Stimulated activated CD4-positive, alpha-beta T cell treated with anti-CD3 and anti-CD28 coated beads, Interleukin-15, amount 100 ng/mL, for 24 hours (primary cell): ENCODE results near the gene LOXL1.

Experiments used
- DNase-seq: peaks from one replicate; pipeline ENCODE4 v3.0.0-alpha.2; 2020

The LOXL1 gene

DNA sequence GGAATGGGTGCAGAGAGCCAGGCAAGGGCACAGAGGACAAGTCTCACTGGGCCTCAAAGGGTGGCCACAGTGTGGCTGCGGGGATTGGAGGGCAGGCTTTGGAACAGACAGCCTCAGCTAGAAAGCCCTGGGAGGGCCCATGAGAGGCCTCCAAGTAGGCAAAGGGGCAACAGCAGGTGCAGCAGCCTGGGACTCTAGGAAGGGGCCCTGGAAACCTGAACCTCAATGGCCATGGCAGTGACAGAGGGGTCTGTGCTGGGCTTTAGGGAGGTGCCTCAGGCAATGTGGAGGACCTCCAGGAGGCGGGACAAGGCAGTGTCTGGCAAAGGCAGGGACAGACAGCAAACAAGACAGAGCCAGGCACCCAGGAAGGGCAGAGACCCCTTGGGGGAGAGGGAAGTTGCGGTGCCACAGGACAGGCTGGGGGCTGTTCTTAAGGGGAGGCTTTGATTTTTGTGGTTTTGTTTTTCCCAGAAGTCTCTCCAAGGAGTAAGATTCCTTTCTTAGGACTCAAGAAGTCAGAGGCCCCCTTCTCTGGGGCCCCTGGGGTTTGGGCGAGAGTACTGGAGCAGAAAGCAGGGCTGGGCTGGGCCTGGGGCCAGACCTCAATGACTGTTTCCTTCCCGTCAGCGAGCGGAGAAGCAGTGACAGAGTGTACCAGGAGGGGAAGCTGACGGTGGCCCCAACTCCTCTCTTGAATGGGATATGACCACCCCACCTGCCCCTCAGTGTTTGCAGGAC lies 56.1 kb downstream of the LOXL1 start:
- peak; percentile 65 for DNase-seq

DNA sequence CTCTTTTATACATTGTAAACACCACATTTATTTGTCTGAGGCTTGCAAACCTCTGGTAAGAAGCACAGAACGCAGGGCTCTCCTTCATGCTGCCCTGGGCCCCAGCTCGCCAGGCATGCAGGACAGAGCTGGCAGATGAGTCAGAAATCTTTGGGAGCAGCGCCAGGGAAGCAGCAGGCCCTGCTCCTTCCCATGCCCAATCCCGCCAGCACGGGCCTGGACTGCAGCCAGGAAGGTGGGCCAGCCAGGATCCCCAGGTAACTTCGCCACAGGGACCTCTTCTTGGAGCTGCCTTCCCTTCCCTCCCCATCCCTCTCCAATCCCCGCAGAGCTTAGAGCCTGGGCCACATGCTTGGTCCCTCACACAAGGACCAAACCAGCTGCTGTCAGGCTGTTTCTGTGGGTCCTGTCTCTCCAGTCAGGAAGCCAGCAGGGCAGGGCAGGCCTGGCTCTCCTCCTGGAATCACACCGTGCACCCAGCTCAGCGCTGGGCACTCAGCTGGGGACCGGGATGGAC lies 57.0 kb downstream of the LOXL1 start:
- no peak for DNase-seq

DNA sequence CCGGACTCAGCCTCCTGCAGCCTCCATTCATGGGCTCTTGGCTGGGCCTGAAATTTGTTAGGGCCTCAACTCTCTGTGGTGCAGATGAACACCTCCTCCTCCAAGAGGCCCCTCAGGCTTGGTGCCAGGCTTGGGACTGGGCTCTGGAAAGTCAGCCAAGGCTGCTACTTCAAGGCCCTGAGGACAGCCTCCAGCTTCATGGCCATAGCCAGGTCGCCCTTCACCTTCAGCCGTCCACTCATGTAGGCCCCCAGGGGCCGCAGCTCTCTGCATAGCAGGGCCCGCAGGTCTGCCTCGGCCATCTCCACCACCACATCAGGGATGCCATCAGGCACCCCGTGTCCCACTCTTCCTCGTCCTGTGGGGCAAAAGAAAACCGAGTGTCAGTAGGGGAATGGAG lies 57.5 kb downstream of the LOXL1 start:
- DNase-seq = no peak

DNA sequence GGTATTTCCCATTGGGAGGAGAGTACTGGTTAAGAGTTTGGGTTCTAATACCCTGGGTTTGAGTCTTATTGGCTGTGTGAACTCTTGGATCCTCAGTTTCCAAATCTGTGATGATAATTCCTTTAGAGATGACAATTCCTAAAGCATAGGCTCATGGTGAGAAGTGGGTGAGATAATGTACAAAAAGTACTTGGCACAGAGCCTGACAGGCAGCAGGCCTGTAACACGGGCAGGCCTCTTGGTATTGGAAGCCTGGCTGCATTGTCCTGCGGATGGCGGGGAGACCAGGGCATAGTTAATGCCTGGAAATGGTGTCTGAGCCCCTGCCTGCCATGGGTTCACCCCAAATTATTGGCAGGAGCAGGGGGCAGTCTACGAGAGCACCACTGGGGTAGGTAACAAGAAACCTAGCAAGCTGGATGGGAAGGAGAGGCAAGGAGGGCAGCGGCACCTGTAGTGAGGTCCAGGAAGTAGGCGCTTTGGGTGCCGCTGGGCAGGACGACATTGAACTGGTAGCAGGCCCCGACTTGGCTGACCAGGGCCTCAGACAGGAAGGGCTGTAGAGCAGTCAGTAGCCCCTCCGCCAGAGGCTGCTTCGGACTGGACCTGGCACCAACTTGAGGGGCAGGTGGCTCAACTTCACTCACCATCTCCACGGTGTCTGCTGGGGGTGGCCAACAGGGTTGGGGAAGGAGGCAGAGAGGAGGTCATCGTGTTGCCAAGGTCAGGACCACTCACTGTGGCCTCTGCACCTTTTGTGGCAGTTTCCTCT lies 58.1 kb downstream of the LOXL1 start:
- DNase-seq = no peak

DNA sequence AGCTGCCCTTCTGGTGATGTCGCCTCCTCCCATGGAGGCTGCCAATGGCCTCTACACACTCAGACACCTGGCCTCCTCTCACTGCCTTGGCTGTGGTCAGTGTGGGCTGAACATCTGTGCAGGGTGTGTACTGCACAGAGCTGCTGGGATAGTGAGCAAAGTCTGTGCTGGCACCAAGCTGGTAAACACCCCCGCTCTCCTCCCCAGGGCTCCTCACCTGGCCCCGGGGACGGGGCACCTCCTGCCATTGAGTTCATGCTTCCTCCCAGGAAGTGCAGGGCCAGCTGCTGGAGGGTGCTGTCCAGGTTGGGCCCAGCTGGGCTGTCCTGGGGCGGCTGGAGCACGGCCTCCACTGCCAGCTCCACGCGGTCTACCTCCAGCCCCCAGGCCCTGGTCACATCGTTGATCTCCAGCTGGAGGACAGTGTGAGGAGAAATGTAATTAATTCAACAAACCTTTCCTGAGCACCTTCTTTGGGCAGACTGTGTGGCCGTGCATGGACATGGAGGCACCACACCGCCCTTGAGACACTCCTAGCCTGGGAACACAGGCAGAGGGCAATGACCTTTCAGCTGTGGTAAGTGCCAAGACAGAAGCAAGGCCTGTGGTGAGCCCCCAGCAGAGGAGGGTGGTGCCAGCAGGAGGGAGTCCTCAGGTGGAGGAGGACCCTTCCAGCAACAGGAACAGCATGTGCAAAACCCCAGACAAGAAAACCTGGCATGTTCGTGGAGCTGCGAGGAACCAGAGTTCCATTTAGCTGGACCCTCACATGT lies 59.0 kb downstream of the LOXL1 start:
- DNase-seq = no peak

DNA sequence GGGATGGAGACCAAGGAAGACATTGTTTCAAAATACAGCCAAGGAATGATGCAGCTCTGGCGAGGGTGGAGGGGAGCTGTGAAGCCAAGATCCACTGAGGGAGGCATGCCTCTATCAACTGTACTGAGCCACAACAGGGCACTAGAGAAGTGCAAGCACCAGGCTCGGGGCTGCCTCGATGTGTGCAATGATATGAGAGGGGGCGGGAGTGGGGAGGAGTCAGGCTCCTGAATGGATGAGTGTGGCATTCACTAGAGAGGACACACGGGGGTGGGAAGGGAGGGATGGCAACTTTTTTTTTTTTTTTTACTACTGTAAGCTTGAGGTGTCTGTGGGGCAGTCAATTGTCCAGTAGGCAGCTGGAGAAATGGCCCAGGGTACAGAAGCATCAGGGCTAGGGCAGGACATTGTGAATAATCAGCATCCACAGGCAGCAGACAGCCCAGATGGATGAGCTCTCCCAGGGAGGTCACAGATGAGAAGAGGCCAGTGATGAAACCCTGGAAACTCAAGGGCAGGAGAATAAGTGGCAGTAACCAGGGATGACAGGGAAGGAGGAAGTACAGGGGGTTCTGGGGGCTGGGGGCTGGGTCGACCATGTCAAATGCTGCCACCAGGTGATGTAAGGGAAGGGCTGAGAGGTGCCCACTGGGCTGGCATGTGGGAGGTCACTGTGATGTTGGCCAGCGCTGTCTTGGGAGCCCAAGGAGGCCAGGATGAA lies 60.0 kb downstream of the LOXL1 start:
- no peak for DNase-seq

DNA sequence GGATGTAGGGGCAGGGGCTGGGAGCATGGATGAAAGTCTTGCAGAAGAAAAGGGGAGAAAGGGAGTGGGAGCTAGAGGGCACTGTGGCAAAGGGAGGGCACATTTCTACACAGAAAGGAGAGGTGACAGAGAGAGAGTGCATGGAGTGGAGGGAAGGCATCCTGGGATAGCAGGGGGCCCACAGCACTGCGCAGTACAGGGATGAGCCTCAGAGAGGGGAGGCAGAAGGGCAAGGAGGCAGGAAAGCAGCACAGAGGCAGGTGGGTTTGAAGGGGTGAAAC lies 60.5 kb downstream of the LOXL1 start:
- no peak for DNase-seq

DNA sequence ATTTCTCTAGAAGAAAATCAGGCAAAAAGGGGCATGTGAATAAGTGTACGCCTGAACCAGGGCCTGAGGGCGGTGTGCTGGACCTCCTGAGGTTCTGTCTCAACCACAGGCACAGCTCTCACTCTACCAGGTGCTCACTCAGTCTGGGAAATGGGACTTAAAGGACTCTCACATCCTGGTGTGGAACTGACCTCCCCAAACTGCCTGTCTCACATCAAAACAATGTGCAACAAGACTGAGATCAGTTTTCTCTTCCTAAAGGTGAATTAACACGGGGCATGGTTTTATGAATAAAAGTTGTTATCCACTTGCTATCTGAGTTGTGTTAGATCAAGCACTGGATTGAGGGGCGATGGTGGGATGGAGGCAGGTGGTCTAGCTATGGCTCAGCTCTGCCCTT lies 61.0 kb downstream of the LOXL1 start:
- DNase-seq = no peak

DNA sequence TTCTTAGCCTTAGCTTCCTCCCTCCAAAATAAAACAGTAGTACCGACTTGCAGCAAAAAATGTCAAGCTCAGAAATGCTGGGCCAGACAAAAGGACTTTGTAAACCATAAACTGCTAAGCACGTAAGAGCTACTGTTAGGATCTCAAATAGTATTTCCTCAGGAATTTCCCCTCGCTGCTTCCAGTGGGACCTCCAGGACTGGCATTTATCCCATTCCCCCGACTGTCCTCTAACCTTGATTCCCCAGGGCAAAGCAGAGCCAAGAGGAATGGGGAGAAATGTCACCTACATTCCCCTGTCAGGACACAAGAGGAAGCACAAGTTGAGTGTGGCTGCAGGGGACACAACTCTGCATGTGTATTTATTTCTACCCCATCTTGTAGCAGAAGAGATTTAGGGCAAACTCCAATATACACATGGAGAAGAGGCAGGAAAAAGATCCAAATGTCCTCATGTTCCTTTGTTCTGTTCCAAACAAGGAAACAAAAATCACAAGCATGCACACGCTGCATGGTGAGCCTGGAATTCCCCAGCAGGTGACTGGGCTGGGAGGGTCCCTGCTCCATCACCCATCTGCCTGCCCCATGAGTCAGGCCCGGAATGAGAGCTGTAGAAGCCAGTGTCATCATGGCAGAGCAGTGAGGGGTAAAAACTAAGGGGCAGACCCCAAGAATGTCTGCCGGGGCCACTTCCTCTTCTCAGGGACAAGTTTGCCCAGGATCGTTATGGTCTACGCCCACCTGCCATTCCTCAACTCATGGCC lies 61.6 kb downstream of the LOXL1 start:
- DNase-seq = no peak

DNA sequence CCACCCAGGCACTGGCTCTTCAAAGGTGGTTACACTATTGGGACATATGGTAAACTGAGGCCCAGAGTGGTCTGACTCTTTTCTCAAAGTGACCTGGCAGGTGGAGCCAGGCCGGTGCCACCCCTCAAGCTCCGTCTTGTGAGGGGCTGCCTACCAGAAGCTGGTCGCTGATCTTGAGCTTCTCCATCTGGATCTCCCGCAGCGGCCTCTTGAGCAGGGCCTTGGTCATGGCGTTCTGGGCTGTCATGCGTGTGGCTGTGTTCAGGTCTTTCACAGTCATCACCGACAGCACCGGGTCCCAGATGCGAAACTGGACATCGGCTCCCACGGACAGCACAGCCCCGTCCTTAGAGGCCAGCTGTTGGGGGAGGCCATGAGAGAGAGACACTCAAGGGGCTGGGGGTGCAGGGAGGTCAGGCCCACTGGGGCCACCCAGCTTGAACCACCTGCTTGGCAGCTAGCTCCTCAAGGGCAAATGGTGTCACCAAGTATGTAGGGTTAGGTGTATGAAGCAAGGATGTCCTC lies 62.2 kb downstream of the LOXL1 start:
- no peak for DNase-seq

DNA sequence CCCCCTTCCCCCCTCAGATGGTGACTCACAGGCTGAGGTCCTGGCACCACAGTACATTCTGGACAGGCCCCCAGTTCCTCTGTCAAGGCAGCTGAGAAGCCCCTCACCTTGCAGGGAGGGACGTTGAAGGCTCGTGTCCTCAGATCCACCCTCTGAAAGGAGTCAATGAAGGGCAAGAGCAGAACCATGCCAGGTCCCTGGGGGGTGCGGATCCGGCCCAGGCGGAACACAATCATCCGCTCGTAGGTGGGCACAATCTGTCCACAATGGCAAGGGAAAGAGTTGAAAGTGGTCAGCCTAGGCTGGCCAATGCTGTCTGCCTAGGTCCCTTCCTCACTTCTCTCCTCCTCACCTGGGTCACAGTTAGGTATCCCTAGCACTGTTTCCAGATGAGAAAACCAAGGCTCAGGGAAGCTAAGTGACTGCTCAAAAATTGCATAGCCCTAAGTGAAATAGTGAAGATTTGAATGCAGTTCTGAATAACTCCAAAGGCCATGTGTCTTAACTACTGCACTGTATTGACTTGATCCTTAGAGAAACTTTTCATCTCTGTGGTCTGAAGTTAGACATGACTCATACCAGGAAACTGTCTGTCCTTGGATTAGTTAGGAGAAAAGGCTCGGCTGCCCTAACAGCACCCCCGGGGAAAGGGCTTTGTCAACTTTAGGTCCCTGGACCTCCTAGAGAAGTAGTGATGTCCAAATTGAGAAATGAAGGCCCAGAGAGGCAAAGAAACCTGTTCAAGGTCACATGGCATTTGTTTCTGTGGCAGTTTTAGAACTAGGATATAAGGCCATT lies 62.9 kb downstream of the LOXL1 start:
- no peak for DNase-seq

DNA sequence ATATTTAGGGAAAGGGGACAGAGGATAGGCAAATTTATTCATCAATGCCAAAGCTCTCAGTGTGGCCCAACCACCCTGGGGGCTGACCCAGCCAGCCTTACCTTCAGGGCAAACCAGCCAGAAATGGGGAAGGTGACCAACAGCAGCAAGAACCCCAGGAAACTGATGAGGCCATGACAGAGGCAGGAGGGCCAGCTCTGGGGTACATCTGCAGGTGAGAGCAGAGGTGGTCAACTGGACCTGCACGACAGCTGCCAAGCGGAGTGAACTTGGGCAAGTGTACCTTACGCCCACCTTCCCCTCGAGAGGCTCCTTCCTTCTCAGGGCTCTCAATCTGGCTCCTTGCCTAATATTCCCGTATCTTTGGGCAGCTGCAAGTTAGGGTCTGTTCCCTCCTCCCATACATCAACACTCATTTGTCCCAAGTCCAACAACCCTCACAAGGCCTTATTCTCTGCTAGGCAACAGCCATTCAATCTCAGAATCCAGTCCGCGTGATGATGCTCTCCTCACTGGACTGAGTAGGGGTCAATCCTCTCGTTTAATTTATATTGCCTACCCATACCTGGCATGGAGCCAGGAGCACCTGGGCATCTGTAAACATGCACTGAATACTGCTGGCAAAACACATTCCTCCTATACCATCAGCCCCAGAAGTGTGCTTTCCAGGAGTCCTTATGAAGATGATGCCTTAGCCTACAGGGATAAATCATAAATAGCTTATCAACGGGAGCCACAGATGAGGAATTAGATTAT lies 64.2 kb downstream of the LOXL1 start:
- DNase-seq = no peak

DNA sequence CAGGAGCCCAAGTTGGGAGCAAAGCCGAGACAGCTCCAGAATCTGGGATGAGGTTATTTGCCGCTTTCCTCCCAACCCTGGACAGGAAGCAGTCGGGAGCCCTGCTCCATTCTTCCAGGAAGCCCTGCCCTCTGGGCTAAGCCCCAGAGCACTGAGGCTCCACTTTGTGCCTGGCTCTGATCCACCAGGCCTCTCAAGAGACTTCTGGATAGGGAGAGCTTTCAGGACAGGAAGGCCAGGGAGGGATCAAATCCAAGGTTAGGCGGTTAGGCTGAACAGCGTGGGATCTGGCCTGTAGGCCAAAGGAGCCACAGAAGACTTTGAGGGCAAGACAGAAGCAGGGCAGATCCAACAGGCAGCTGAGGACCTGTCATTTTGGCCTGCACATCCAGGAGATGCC lies 65.0 kb downstream of the LOXL1 start:
- no peak for DNase-seq

DNA sequence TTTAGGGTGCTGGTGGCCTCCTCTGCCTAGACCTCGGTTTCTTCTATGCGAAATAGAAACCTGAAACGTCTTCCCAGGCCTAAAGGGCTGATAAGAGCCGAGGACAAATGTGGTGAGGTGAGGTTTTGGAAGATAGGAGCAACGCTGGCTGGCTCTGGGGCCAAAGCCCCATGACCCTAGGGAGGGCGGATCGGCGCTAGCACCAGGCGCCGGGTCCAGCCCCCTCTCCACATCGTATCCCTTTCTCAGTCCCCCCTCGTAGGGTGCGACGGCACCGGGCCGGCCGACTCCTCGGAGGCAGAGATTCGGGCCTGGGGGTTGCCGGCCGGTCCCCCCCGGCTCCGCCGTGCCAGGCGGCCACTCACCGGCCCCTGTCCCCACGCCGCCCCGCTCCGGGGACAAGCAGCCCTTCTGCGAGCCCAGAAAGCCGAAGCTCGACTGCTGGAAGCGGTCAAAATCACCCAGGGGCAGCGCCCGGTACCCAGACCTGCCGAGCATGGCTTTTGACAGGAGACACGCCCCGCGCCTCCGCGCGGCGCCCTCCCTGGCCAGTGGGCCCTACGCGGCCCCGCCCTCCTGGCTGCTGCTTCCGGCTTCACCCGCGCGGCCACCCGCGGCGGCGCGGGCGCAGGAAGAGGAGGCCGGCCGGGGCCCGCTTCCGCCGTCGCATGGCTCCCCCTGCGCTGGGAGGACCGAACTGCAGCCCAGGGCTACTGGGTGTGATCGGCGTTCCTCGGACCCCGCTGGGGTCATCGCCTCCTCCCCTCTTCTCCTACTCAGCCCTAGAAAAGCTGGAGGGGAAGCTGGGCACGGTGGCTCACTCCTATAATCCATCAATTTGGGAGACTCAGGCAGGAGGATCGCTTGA lies 65.7 kb downstream of the LOXL1 start, which contains the start of gene STOML1:
Gene STOML1 (minus strand): TSS at position 570 of the 868 bp plus-strand sequence. CDS start 72 bp downstream, at position 498.
- peak; percentile 96 for DNase-seq

DNA sequence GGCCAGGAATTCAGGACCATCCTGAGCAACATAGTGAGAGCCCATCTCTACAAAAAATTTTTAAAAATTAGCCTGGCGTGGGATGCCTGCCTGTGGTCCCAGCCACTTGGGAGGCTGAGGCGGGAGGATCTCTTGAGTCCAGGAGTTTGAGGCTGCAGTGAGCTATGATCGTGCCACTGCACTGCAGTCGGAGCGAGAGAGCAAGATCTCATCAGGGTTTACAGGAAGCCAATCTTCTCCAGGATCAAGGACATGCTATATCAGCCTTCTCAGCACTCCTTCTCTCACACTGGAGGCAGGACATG lies 66.3 kb downstream of the LOXL1 start:
- no peak for DNase-seq

DNA sequence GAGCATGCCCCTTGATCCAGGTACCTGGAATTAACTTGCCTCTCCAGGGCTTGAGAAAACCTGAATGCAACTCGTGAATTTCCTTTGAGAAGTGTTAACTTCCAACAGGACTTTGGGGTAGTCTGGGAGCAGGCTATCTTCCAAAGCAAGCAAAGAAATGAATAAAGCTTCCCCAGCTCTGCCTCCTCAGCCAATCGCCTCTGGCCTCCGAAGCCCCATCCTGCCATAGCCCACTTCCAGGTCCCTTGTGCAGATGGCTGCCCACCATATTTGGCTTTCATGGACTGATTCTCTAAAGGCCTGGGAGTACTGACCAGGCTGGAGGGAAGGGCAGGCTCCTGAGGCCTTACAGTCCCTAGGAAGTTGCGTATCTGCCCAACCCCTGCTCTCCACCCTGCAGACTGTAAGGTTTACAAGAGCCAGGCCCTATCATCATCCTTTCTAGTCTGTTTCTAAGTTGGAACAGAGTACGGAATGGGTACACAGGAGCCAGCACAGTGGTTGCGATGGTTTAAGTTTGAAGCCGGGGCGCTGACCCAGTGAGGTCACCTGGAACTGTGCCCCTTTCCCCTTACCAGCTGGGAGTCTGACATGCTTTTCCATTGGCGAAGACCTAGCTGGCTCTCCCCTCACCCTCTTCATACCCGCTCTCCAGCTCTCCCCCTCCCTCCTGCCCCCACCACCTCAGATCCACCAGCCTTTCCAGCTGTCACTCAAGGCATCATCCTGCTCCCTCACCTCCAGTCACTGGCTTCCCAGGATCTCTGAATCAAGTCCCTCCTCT lies 67.1 kb downstream of the LOXL1 start:
- DNase-seq = no peak

DNA sequence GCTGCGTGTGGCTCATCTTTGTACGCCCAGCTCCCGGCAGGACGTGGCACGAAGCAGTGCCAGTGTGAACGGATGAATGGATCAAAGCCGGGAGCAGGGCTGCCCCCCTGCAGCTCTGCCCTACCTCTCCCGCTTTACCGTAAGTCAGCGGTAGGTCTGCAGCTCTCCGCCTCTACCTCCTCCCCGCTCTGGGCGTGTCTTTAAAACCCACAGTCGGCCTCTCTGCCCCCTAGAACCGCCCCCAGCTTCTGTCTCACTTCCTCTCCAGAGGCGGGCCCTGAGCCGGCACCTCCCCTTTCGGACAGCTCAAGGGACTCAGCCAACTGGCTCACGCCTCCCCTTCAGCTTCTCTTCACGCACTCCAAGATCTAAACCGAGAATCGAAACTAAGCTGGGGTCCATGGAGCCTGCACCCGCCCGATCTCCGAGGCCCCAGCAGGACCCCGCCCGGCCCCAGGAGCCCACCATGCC lies 68.2 kb downstream of the LOXL1 start, which contains the start of gene PML:
Gene PML (plus strand): TSS at position 304 of the 471 bp plus-strand sequence. CDS start 97 bp downstream, at position 401.
- peak; percentile 98 for DNase-seq

DNA sequence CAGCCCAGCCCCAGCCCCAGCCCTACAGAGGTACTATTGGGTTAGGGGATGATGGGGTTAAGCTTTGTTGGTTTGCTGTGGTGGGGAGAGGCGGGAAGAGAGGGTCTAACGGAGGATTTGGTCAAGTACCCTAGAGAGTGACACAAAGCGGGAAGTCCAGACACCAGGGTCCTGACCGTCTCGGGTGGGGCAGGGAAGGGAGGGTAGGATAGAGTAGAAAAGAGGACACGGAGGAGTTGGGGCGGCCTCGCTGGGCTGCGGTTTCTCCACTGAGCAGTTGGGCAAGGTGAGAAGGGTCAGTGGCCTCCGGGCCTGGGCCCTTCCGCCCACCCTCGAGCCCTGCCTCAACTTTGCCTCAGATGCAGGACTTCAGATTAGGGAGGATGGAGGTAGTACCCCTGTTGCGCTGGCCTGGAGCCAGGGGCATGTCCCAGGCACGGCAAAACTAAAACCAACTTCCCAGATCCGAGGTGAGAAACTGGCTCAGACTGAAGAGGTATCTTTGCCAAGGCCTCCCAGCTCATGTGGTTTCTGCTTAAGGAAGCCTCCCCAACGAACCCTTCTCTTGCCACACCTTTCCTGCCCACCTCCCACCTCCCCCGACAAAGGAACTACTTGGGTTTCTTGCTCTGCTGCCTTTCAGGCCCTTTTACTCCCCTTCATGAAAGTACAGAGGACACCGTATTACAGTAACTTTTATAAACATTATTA lies 68.8 kb downstream of the LOXL1 start:
- DNase-seq = peak; percentile 28
